HL-60/S4 (cell line): ENCODE data around the gene TAOK1.
"Not testable (repeated sequence)": the region's sequence is repeated elsewhere in the genome, so short reads cannot be mapped to it uniquely, and the experiment has no call there.

ENCODE experiments used
- in situ Hi-C: fragments of 300-500 bp; cut with MboI; formaldehyde crosslinking; loops from 2 replicates; pipeline ENCODE4 v1.14.3; 2022; ENCODE audit warnings: low sequenced_read_pairs

Gene TAOK1

GRCh38 chr17:29389982-29390850 is at the start of gene TAOK1:
Gene TAOK1, plus strand, starts transcription at chr17:29390363. Its CDS starts 61,186 bp downstream, at chr17:29451549.
- in situ Hi-C loops = no loop called here

- in situ Hi-C loops = no loop called here
Observed at GRCh38 chr17:29341726-29342125, 48.4 kb upstream of the TAOK1 start.

GRCh38 chr17:29342158-29342765 is 47.9 kb upstream of the TAOK1 start:
- in situ Hi-C loops = no loop called here

- in situ Hi-C loops = no loop called here
Observed at GRCh38 chr17:29344201-29344856, 45.8 kb upstream of the TAOK1 start.

- in situ Hi-C loops = no loop called here
Observed at GRCh38 chr17:29345066-29345465, 45.1 kb upstream of the TAOK1 start.

- in situ Hi-C loops = not testable (repeated sequence)
Observed at GRCh38 chr17:29345470-29345869, 44.7 kb upstream of the TAOK1 start.

GRCh38 chr17:29346462-29346861 is 43.7 kb upstream of the TAOK1 start:
- in situ Hi-C loops = no loop called here

- in situ Hi-C loops = no loop called here
Observed at GRCh38 chr17:29347831-29348629, 42.1 kb upstream of the TAOK1 start.

- in situ Hi-C loops = no loop called here
Observed at GRCh38 chr17:29349409-29349808, 40.8 kb upstream of the TAOK1 start.

GRCh38 chr17:29352146-29352545 is 38.0 kb upstream of the TAOK1 start:
- in situ Hi-C loops = no loop called here

GRCh38 chr17:29357232-29357631 is 32.9 kb upstream of the TAOK1 start:
- in situ Hi-C loops = no loop called here

GRCh38 chr17:29357821-29358232 is 32.3 kb upstream of the TAOK1 start:
- in situ Hi-C loops = no loop called here

- in situ Hi-C loops = no loop called here
Observed at GRCh38 chr17:29358416-29358815, 31.7 kb upstream of the TAOK1 start.

GRCh38 chr17:29359777-29360176 is 30.4 kb upstream of the TAOK1 start:
- in situ Hi-C loops = no loop called here

GRCh38 chr17:29363716-29364115 is 26.4 kb upstream of the TAOK1 start:
- in situ Hi-C loops = no loop called here

- in situ Hi-C loops = no loop called here
Observed at GRCh38 chr17:29364691-29365090, 25.5 kb upstream of the TAOK1 start.

GRCh38 chr17:29368161-29368560 is 22.0 kb upstream of the TAOK1 start:
- in situ Hi-C loops = no loop called here

- in situ Hi-C loops = no loop called here
Observed at GRCh38 chr17:29368926-29369325, 21.2 kb upstream of the TAOK1 start.

GRCh38 chr17:29369831-29370735 is 20.1 kb upstream of the TAOK1 start:
- in situ Hi-C loops = no loop called here

- in situ Hi-C loops = no loop called here
Observed at GRCh38 chr17:29376667-29377270, 13.4 kb upstream of the TAOK1 start.
